GM10266 (cell line): Measurements from ENCODE around the gene AGAP2.
A peak's percentile ranks its signal among the peaks of the same experiment; 100 is the strongest.

ENCODE experiments used
- DNase-seq: peaks from one replicate; pipeline ENCODE4 v3.0.0; 2012; ENCODE audit errors: extremely low spot score
- CTCF ChIP-seq: IDR thresholded peaks from 2 replicates; pipeline ENCODE4 v1.5.1; 2012; ENCODE audit warnings: mild to moderate bottlenecking, low read depth; ENCODE audit not compliant: control insufficient read depth, insufficient read depth; ENCODE audit errors: missing control alignments

Gene AGAP2

GRCh38 chr12:57772429-57773322 is 34.1 kb upstream of the AGAP2 start, which contains the start of gene EEF1AKMT3:
TSS of gene EEF1AKMT3 (plus strand) at chr12:57772614. CDS start at chr12:57772725, 111 bp downstream.
- no peak for TF ChIP-seq CTCF
- DNase-seq, result no peak

- no peak for TF ChIP-seq CTCF
- DNase-seq, result peak; percentile 94
Measured at GRCh38 chr12:57771873-57772428, 33.4 kb upstream of the AGAP2 start, which contains the start of gene METTL1. TSS of gene METTL1 (minus strand) at chr12:57772105. CDS start at chr12:57772083, 22 bp downstream.

GRCh38 chr12:57771236-57771872 is 32.8 kb upstream of the AGAP2 start:
- DNase-seq, result peak; percentile 88
- no peak for TF ChIP-seq CTCF

- no peak for DNase-seq
- TF ChIP-seq CTCF, result no peak
Measured at GRCh38 chr12:57770734-57771133, 32.2 kb upstream of the AGAP2 start.

GRCh38 chr12:57769594-57769993 is 31.1 kb upstream of the AGAP2 start:
- DNase-seq, result no peak

GRCh38 chr12:57767876-57768275 is 29.3 kb upstream of the AGAP2 start:
- no peak for DNase-seq
- no peak for TF ChIP-seq CTCF

More at GRCh38 chr12:57769594-57769993, 31.1 kb upstream of the AGAP2 start:
- no peak for TF ChIP-seq CTCF
